HEK293 (cell line): ENCODE data around the gene KBTBD4.

Source experiments
- SCRT2 ChIP-seq: fragments of 450-650 bp; formaldehyde crosslinking; IDR thresholded peaks from 2 replicates; pipeline ENCODE4 v1.5.1; 2016; ENCODE audit warnings: missing biosample characterization, missing genetic modification characterization
- ZBTB1 ChIP-seq: fragments of 450-650 bp; formaldehyde crosslinking; IDR thresholded peaks from 2 replicates; pipeline ENCODE4 v1.5.1; 2016; ENCODE audit warnings: missing biosample characterization, missing genetic modification characterization
- ZNF10 ChIP-seq: fragments of 450-650 bp; formaldehyde crosslinking; IDR thresholded peaks from 2 replicates; pipeline ENCODE4 v1.5.1; 2017; ENCODE audit warnings: missing biosample characterization, missing genetic modification characterization
- ZNF155 ChIP-seq: fragments of 450-650 bp; formaldehyde crosslinking; IDR thresholded peaks from 2 replicates; pipeline ENCODE4 v1.5.1; 2016; ENCODE audit warnings: missing biosample characterization, missing genetic modification characterization
- ZNF24 ChIP-seq: fragments of 450-650 bp; formaldehyde crosslinking; IDR thresholded peaks from 2 replicates; pipeline ENCODE4 v1.5.1; 2016; ENCODE audit warnings: missing biosample characterization, missing genetic modification characterization
- ZNF274 ChIP-seq, 2 experiments: fragments of 200-500 bp in 1 of 2; fragments of 450-650 bp in 1 of 2; sonication (Bioruptor generic) in 1 of 2; formaldehyde crosslinking in 1 of 2; IDR thresholded peaks; 2 replicates each; pipeline versions ENCODE4 v1.5.1 to v1.6.1; 2014 to 2016; ENCODE audit warnings: borderline replicate concordance in 1 of 2, inconsistent platforms in 1 of 2, low read length in 1 of 2, missing biosample characterization in 1 of 2, missing genetic modification characterization in 1 of 2
- ZNF76 ChIP-seq: fragments of 450-650 bp; formaldehyde crosslinking; IDR thresholded peaks from 2 replicates; pipeline ENCODE4; 2016; ENCODE audit warnings: low read depth, missing biosample characterization, missing genetic modification characterization, borderline replicate concordance
- ZSCAN16 ChIP-seq: fragments of 450-650 bp; formaldehyde crosslinking; IDR thresholded peaks from 2 replicates; pipeline ENCODE4 v1.5.1; 2016; ENCODE audit warnings: missing biosample characterization, missing genetic modification characterization
- TF ChIP-seq, protein P1 (sequence below): fragments of 450-650 bp; formaldehyde crosslinking; conservative IDR thresholded peaks from 2 replicates; pipeline ENCODE4 v1.5.1; 2016; ENCODE audit warnings: low read depth, missing biosample characterization, missing genetic modification characterization
- TF ChIP-seq, protein P2 (sequence below): fragments of 450-650 bp; formaldehyde crosslinking; IDR thresholded peaks from 2 replicates; pipeline ENCODE4 v1.5.1; 2016; ENCODE audit warnings: missing biosample characterization, missing genetic modification characterization

DNA sequence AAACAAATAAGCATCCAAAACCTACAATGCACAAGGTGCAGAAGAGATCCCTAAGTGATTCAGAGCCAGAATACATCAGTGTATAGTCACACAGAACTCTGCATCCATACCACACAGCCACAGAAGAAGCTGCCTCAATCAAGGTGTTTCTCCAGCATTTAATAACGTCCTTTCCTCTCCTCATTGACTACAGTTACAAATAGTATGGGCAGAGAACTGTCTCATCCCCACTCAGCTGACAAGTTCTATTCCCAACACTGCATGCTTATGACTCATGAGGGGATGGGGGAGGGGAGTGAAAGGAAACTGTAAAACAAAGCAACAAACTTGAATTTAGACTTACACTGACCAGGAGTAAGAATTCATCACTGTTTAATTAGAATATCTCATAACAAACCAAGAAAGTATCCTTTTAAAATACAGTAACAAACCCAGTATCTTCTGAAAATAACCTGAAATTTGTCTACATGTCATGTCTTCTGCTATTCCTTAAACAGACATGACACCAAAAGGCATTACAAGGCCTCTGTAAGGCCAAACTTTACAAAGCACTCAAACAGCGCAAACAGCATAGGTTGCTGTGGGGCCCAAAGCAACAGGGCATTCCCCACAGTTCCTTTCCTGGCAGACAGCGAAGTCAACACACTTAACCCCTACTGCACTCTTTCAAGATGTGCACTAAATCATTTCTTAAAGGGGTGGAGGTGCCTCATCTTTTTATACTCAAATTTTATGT is 55.1 kb downstream of the KBTBD4 start:
- TF ChIP-seq, protein P1, sequence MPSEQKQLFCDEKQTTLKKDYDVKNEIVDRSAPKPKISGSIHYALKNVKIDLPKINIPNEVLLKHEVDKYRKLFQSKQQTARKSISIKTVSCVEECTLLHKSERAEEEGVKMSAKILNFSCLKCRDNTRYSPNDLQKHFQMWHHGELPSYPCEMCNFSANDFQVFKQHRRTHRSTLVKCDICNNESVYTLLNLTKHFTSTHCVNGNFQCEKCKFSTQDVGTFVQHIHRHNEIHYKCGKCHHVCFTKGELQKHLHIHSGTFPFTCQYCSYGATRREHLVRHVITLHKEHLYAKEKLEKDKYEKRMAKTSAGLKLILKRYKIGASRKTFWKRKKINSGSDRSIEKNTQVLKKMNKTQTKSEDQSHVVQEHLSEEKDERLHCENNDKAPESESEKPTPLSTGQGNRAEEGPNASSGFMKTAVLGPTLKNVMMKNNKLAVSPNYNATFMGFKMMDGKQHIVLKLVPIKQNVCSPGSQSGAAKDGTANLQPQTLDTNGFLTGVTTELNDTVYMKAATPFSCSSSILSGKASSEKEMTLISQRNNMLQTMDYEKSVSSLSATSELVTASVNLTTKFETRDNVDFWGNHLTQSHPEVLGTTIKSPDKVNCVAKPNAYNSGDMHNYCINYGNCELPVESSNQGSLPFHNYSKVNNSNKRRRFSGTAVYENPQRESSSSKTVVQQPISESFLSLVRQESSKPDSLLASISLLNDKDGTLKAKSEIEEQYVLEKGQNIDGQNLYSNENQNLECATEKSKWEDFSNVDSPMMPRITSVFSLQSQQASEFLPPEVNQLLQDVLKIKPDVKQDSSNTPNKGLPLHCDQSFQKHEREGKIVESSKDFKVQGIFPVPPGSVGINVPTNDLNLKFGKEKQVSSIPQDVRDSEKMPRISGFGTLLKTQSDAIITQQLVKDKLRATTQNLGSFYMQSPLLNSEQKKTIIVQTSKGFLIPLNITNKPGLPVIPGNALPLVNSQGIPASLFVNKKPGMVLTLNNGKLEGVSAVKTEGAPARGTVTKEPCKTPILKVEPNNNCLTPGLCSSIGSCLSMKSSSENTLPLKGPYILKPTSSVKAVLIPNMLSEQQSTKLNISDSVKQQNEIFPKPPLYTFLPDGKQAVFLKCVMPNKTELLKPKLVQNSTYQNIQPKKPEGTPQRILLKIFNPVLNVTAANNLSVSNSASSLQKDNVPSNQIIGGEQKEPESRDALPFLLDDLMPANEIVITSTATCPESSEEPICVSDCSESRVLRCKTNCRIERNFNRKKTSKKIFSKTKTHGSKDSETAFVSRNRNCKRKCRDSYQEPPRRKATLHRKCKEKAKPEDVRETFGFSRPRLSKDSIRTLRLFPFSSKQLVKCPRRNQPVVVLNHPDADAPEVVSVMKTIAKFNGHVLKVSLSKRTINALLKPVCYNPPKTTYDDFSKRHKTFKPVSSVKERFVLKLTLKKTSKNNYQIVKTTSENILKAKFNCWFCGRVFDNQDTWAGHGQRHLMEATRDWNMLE = no peak
- TF ChIP-seq, protein P2, sequence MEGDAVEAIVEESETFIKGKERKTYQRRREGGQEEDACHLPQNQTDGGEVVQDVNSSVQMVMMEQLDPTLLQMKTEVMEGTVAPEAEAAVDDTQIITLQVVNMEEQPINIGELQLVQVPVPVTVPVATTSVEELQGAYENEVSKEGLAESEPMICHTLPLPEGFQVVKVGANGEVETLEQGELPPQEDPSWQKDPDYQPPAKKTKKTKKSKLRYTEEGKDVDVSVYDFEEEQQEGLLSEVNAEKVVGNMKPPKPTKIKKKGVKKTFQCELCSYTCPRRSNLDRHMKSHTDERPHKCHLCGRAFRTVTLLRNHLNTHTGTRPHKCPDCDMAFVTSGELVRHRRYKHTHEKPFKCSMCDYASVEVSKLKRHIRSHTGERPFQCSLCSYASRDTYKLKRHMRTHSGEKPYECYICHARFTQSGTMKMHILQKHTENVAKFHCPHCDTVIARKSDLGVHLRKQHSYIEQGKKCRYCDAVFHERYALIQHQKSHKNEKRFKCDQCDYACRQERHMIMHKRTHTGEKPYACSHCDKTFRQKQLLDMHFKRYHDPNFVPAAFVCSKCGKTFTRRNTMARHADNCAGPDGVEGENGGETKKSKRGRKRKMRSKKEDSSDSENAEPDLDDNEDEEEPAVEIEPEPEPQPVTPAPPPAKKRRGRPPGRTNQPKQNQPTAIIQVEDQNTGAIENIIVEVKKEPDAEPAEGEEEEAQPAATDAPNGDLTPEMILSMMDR (tag by site-specific recombination) = no peak
- TF ChIP-seq SCRT2 = peak; percentile 94
- no peak for TF ChIP-seq ZSCAN16 (tag by site-specific recombination)
- TF ChIP-seq ZNF24 = no peak
- TF ChIP-seq ZNF155 = no peak
- TF ChIP-seq ZBTB1 (tag by site-specific recombination) = no peak
- TF ChIP-seq ZNF10 (tag by site-specific recombination) = no peak
- no peak for TF ChIP-seq ZNF76 (tag by site-specific recombination)
- TF ChIP-seq ZNF274 (IDR thresholded peaks at IDR 0.05; ENCODE audit: low read length) = no peak
- no peak for TF ChIP-seq ZNF274 (tag by site-specific recombination; IDR thresholded peaks at IDR 0.05; ENCODE audit: borderline replicate concordance)
